Measurements from ENCODE around the gene PRKAG2. TPM values are rescaled to one million over a fixed set of nuclear protein-coding genes. Genes with fewer than 3 reads are reported as not detected.
"Not testable (repeated sequence)": the region's sequence is repeated elsewhere in the genome, so short reads cannot be mapped to it uniquely, and the experiment has no call there.

The PRKAG2 gene
- total RNA-seq, 1 experiment from 2014 or later: 20.9 TPM

- no peak for DNase-seq (ENCODE audit: low read depth)
Observed at GRCh38 chr7:151553356-151553755, 323.6 kb downstream of the PRKAG2 start.

GRCh38 chr7:151552352-151553028 is 324.4 kb downstream of the PRKAG2 start:
- DNase-seq (ENCODE audit: low read depth): no peak

GRCh38 chr7:151551820-151552219 is 325.1 kb downstream of the PRKAG2 start:
- DNase-seq (ENCODE audit: low read depth): peak; percentile 43

GRCh38 chr7:151550656-151551286 is 326.1 kb downstream of the PRKAG2 start:
- peak; percentile 81 for DNase-seq (ENCODE audit: low read depth)

- no peak for DNase-seq (ENCODE audit: low read depth)
Observed at GRCh38 chr7:151549644-151550043, 327.3 kb downstream of the PRKAG2 start.

- no peak for DNase-seq (ENCODE audit: low read depth)
Observed at GRCh38 chr7:151549083-151549482, 327.8 kb downstream of the PRKAG2 start.

GRCh38 chr7:151544183-151544582 is 332.7 kb downstream of the PRKAG2 start:
- DNase-seq (ENCODE audit: low read depth): no peak

GRCh38 chr7:151542606-151543130 is 334.2 kb downstream of the PRKAG2 start:
- DNase-seq (ENCODE audit: low read depth): no peak

GRCh38 chr7:151541709-151542499 is 335.0 kb downstream of the PRKAG2 start:
- DNase-seq (ENCODE audit: low read depth): no peak

GRCh38 chr7:151540146-151540545 is 336.8 kb downstream of the PRKAG2 start:
- no peak for DNase-seq (ENCODE audit: low read depth)

- peak; percentile 44 for DNase-seq (ENCODE audit: low read depth)
Observed at GRCh38 chr7:151539088-151539671, 337.7 kb downstream of the PRKAG2 start.

GRCh38 chr7:151537818-151538561 is 338.9 kb downstream of the PRKAG2 start:
- DNase-seq (ENCODE audit: low read depth): no peak

- DNase-seq (ENCODE audit: low read depth): not testable (repeated sequence)
Observed at GRCh38 chr7:151536178-151536577, 340.7 kb downstream of the PRKAG2 start.

GRCh38 chr7:151529842-151530241 is 347.1 kb downstream of the PRKAG2 start:
- no peak for DNase-seq (ENCODE audit: low read depth)

GRCh38 chr7:151524845-151525244 is 352.1 kb downstream of the PRKAG2 start:
- no peak for DNase-seq (ENCODE audit: low read depth)

GRCh38 chr7:151524331-151524730 is 352.6 kb downstream of the PRKAG2 start:
- DNase-seq (ENCODE audit: low read depth): no peak

- peak; percentile 70 for DNase-seq (ENCODE audit: low read depth)
Observed at GRCh38 chr7:151520419-151521261, 356.3 kb downstream of the PRKAG2 start.

GRCh38 chr7:151519765-151520418 is 357.0 kb downstream of the PRKAG2 start, which contains the start of gene RHEB:
Gene RHEB (minus strand): TSS chr7:151519895. CDS start chr7:151519511, 384 bp downstream.
- DNase-seq (ENCODE audit: low read depth): peak; percentile 100

- DNase-seq (ENCODE audit: low read depth): peak; percentile 54
Observed at GRCh38 chr7:151518947-151519764, 357.8 kb downstream of the PRKAG2 start.
